ENCODE measurements around the gene ATP5ME. TPM values are rescaled to one million over a fixed set of nuclear protein-coding genes. Genes with fewer than 3 reads are reported as not detected.

ATP5ME gene
- total RNA-seq, 1 donor from 2014 or later = 255 TPM

GRCh38 chr4:702618-703048 lies 28.6 kb upstream of the ATP5ME start:
- Histone ChIP-seq H3K9me3 (ENCODE audit: insufficient read depth, low read depth, low read length) (no peaks in the 10 kb centered on the region), H3K4me2 (ENCODE audit: low read length) (no peak overlapping the region), H3K36me3 (ENCODE audit: insufficient read depth, low read length) (no peaks in the 10 kb centered on the region), H3K79me2 (ENCODE audit: insufficient read depth, low read length) (peaks cover 17% of the 10 kb centered on the region), H3K4me1 (ENCODE audit: insufficient read depth, low read length) (peaks cover 11% of the 10 kb centered on the region), H3K27me3 (ENCODE audit: insufficient read depth, low read length) (no peaks in the 10 kb centered on the region), H3K4me3 (ENCODE audit: insufficient read depth, low read depth, low read length) (no peak overlapping the region), H4K20me1 (ENCODE audit: insufficient read depth, low read length) (peaks cover 6% of the 10 kb centered on the region), H2AFZ (ENCODE audit: low read depth, low read length) (no peak overlapping the region), H3K9ac (ENCODE audit: low read length) (no peak overlapping the region), H3K27ac (ENCODE audit: low read depth, low read length) (no peak overlapping the region)
- Mint-ChIP-seq H3K9me3 (ENCODE audit: unreplicated experiment) (peaks cover 2% of the 10 kb centered on the region), H3K27ac (ENCODE audit: unreplicated experiment) (no peak overlapping the region), H3K27me3 (ENCODE audit: low read depth, unreplicated experiment) (peaks cover 5% of the 10 kb centered on the region), H3K4me1 (ENCODE audit: low read depth, unreplicated experiment) (peaks cover 2% of the 10 kb centered on the region), H3K36me3 (ENCODE audit: low read depth, unreplicated experiment) (peaks cover 8% of the 10 kb centered on the region), H3K4me3 (ENCODE audit: unreplicated experiment) (no peak overlapping the region)
- no peak for TF ChIP-seq EZH2 (IDR thresholded peaks at IDR 0.05; ENCODE audit: insufficient read depth, low read length)
- TF ChIP-seq, protein P1, sequence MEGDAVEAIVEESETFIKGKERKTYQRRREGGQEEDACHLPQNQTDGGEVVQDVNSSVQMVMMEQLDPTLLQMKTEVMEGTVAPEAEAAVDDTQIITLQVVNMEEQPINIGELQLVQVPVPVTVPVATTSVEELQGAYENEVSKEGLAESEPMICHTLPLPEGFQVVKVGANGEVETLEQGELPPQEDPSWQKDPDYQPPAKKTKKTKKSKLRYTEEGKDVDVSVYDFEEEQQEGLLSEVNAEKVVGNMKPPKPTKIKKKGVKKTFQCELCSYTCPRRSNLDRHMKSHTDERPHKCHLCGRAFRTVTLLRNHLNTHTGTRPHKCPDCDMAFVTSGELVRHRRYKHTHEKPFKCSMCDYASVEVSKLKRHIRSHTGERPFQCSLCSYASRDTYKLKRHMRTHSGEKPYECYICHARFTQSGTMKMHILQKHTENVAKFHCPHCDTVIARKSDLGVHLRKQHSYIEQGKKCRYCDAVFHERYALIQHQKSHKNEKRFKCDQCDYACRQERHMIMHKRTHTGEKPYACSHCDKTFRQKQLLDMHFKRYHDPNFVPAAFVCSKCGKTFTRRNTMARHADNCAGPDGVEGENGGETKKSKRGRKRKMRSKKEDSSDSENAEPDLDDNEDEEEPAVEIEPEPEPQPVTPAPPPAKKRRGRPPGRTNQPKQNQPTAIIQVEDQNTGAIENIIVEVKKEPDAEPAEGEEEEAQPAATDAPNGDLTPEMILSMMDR (IDR thresholded peaks at IDR 0.05; ENCODE audit: insufficient read depth, low read depth, low read length) = no peak
- DNase-seq (ENCODE audit: low read depth) = no peak
- FAIRE-seq = no peak

DNA sequence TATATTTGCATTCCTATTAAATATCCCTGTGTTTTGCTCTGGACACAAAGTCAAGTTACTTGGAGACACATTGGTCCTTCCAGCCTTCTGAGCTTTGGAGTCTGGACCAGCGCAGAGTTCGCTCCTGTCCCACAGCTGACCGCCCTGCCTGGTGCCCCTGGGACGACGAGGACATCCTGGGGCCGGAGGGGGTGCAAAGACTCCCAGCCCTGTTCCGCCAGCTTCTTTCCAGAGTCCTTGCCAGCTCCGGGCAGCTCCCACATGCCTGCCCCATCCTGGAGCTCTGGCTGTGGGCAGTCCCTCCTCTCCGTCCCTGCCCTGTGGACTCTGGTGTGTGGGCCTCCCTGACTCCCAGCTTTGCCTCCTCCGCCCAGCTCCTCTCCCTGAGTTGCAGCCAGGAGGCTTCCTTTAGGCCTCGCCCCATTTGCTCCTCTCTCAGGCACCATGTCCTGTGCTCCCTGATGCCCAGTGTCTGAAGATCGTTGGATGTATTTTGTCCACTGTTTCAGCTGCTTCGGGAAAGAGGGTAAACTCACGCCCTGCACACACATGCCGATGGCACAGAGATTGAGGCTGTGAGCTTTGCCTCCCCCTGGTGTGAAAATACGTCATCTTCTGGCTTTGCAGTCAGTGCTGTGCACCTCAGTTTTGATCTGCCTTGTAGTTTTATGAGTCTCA lies 26.6 kb upstream of the ATP5ME start:
- Mint-ChIP-seq H3K27ac (ENCODE audit: unreplicated experiment) (no peak overlapping the region), H3K4me1 (ENCODE audit: low read depth, unreplicated experiment) (peaks cover 2% of the 10 kb centered on the region), H3K9me3 (ENCODE audit: unreplicated experiment) (peaks cover 2% of the 10 kb centered on the region), H3K27me3 (ENCODE audit: low read depth, unreplicated experiment) (peaks cover 5% of the 10 kb centered on the region), H3K4me3 (ENCODE audit: unreplicated experiment) (no peak overlapping the region), H3K36me3 (ENCODE audit: low read depth, unreplicated experiment) (peaks cover 8% of the 10 kb centered on the region)
- no peaks in the 10 kb centered on the region for H3K36me3 ChIP-seq (ENCODE audit: insufficient read depth, low read length)
- H3K27me3 ChIP-seq (ENCODE audit: insufficient read depth, low read length) = no peaks in the 10 kb centered on the region
- H2AFZ ChIP-seq (ENCODE audit: low read depth, low read length) = no peak overlapping the region
- H4K20me1 ChIP-seq (ENCODE audit: insufficient read depth, low read length) = no peaks in the 10 kb centered on the region
- H3K79me2 ChIP-seq (ENCODE audit: insufficient read depth, low read length) = peaks cover under 1% of the 10 kb centered on the region
- DNase-seq (ENCODE audit: low read depth) (no peak), FAIRE-seq (no peak)
- no peak overlapping the region for H3K4me2 ChIP-seq (ENCODE audit: low read length)
- no peak overlapping the region for H3K27ac ChIP-seq (ENCODE audit: low read depth, low read length)
- no peak overlapping the region for H3K9ac ChIP-seq (ENCODE audit: low read length)
- H3K9me3 ChIP-seq (ENCODE audit: insufficient read depth, low read depth, low read length) = no peaks in the 10 kb centered on the region
- TF ChIP-seq EZH2 (IDR thresholded peaks at IDR 0.05; ENCODE audit: insufficient read depth, low read length) = no peak
- TF ChIP-seq, protein P1 (IDR thresholded peaks at IDR 0.05; ENCODE audit: insufficient read depth, low read depth, low read length) = no peak
- H3K4me1 ChIP-seq (ENCODE audit: insufficient read depth, low read length) = peaks cover 7% of the 10 kb centered on the region
- H3K4me3 ChIP-seq (ENCODE audit: insufficient read depth, low read depth, low read length) = no peak overlapping the region

Measured in astrocyte (in vitro differentiated cells and primary cell).